ENCODE results near the gene IRAG1.

IRAG1 gene, protein sequence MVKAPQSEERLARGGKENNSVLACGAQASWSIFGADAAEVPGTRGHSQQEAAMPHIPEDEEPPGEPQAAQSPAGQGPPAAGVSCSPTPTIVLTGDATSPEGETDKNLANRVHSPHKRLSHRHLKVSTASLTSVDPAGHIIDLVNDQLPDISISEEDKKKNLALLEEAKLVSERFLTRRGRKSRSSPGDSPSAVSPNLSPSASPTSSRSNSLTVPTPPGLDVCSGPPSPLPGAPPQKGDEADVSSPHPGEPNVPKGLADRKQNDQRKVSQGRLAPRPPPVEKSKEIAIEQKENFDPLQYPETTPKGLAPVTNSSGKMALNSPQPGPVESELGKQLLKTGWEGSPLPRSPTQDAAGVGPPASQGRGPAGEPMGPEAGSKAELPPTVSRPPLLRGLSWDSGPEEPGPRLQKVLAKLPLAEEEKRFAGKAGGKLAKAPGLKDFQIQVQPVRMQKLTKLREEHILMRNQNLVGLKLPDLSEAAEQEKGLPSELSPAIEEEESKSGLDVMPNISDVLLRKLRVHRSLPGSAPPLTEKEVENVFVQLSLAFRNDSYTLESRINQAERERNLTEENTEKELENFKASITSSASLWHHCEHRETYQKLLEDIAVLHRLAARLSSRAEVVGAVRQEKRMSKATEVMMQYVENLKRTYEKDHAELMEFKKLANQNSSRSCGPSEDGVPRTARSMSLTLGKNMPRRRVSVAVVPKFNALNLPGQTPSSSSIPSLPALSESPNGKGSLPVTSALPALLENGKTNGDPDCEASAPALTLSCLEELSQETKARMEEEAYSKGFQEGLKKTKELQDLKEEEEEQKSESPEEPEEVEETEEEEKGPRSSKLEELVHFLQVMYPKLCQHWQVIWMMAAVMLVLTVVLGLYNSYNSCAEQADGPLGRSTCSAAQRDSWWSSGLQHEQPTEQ

GRCh38 chr11:10693509-10694081 is at the start of gene IRAG1:
Gene IRAG1, minus strand, starts transcription at chr11:10693755. Its CDS starts 153 bp downstream, at chr11:10693602.
- H3K4me1 ChIP-seq (ENCODE audit: control insufficient read depth in 1 of 2, insufficient read depth in 2 of 2, low read length in 2 of 2), result peaks cover 0 to 12% of the 10 kb centered on the region in 2 donors
- H3K9me3 ChIP-seq (ENCODE audit: control insufficient read depth in 1 of 2, low read length in 2 of 2), result no peaks in the 10 kb centered on the region
- peak within 1 kb of the TSS; percentile 53 for H3K27ac ChIP-seq (ENCODE audit: low read depth, low read length)
- no peaks in the 10 kb centered on the region for H3K27me3 ChIP-seq (ENCODE audit: control insufficient read depth in 1 of 2, insufficient read depth in 2 of 2, low read length in 2 of 2)
- H3K4me3 ChIP-seq (ENCODE audit: low read depth in 1 of 2, low read length in 2 of 2), result peak within 1 kb of the TSS; percentile 39 to 61
- no peaks in the 10 kb centered on the region for H3K36me3 ChIP-seq (ENCODE audit: control insufficient read depth in 1 of 2, insufficient read depth in 2 of 2, low read length in 2 of 2)
- H3K9ac ChIP-seq (ENCODE audit: low read depth in 1 of 2, low read length in 2 of 2), result peak within 1 kb of the TSS; percentile 52 to 54

DNA sequence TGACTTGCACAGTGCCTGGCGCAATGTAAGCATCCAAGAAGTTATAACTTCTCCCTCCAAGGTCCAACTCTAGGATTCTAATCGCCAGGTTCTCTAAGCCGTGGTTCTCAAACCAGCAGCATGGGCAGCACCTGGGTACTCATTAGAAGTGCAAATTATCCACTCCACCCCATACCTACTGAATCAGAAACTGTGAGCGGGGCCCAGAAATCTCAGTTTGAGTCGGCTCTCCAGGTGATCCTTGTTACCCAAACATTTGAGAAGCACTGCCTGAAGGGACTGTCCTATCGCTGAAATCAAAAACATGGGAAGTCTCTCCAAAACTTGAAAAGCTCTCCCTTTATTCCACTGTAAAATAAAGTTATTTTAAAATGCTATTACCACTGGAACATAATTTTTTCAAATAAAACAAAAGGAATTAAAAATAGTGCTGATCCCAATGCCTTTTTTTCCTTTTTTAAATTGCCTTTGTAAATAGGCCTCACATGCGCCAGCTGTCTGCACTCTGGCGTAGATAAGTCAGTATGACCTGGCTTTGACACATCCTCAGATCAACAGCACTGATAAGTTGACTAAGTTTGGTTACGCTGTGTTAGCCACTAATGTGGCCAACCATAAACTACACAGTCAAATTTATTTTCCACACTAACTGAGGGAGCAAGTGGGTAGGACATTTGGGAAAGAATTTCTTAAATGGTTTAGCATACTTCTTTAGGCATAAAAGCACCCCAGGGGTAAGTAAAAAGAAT is 49.1 kb upstream of the IRAG1 start:
- H3K27ac ChIP-seq (ENCODE audit: low read depth, low read length), result no peak overlapping the region
- no peaks in the 10 kb centered on the region for H3K27me3 ChIP-seq (ENCODE audit: control insufficient read depth in 1 of 2, insufficient read depth in 2 of 2, low read length in 2 of 2)

DNA sequence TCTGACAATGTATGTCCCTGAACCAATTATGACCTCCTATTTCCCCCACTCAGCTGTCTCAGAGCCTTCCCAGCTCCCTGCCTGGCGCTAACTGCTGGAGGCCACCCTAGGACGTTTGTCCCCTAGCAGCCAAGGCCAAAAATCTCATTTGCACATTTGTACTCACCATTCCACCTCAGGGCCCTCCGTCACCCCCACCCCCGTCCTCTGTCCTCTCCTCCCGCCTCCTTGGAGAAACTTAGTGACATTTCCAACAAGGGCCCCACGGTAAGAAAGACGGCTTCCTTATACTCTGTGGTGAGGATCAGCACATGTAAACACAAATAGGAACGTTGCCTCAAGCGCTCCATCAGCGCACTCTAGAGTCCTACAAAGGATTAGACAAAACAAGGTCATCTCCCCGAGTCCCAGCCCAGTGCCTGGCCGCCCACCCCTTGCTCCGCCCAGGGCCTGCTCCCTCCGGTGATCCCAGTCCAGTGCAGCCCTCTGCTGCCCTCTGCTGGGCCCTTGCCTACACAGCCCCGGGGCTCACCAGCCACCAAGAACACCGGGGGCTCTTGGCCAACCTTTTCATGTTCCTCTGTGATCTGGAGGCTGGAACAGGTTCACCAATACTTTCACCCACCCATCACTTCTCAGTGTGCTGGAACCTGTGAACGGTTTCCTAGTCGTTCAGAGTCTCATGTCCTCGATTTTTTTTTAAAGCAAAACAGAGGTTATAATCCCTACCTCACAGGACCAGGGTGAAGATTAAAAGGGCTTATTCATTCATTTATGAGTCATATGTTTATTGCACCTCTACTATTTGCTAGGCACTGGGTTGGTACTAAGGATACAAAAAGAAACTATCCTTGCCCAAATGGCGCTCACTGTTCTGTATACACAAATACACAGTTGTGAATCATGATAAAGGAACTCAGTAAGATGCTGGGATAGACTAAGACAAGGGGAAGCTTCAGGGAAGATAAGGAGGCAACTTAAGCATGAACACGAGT is 42.2 kb upstream of the IRAG1 start:
- Histone ChIP-seq H3K36me3 (ENCODE audit: control insufficient read depth in 1 of 2, insufficient read depth in 2 of 2, low read length in 2 of 2) (no peaks in the 10 kb centered on the region), H3K4me3 (ENCODE audit: low read depth in 1 of 2, low read length in 2 of 2) (peak overlapping the region; percentile 28 to 40), H3K4me1 (ENCODE audit: control insufficient read depth in 1 of 2, insufficient read depth in 2 of 2, low read length in 2 of 2) (peaks cover 3 to 12% of the 10 kb centered on the region in 2 donors), H3K27ac (ENCODE audit: low read depth, low read length) (no peak overlapping the region), H3K9ac (ENCODE audit: low read depth in 1 of 2, low read length in 2 of 2) (peak overlapping the region in 1 of 2 donors; percentile 51), H3K27me3 (ENCODE audit: control insufficient read depth in 1 of 2, insufficient read depth in 2 of 2, low read length in 2 of 2) (no peaks in the 10 kb centered on the region), H3K9me3 (ENCODE audit: control insufficient read depth in 1 of 2, low read length in 2 of 2) (peaks cover 0 to 7% of the 10 kb centered on the region in 2 donors)

More for the DNA sequence above, 49.1 kb upstream of the IRAG1 start:
- no peak overlapping the region for H3K4me3 ChIP-seq (ENCODE audit: low read depth in 1 of 2, low read length in 2 of 2)
- H3K36me3 ChIP-seq (ENCODE audit: control insufficient read depth in 1 of 2, insufficient read depth in 2 of 2, low read length in 2 of 2), result no peaks in the 10 kb centered on the region
- no peaks in the 10 kb centered on the region for H3K9me3 ChIP-seq (ENCODE audit: control insufficient read depth in 1 of 2, low read length in 2 of 2)
- H3K4me1 ChIP-seq (ENCODE audit: control insufficient read depth in 1 of 2, insufficient read depth in 2 of 2, low read length in 2 of 2), result peaks cover 0 to 6% of the 10 kb centered on the region in 2 donors
- H3K9ac ChIP-seq (ENCODE audit: low read depth in 1 of 2, low read length in 2 of 2), result no peak overlapping the region

GRCh38 chr11:10731064-10731680 is 37.6 kb upstream of the IRAG1 start:
- Histone ChIP-seq H3K36me3 (ENCODE audit: control insufficient read depth in 1 of 2, insufficient read depth in 2 of 2, low read length in 2 of 2) (no peaks in the 10 kb centered on the region), H3K9ac (ENCODE audit: low read depth in 1 of 2, low read length in 2 of 2) (no peak overlapping the region), H3K4me1 (ENCODE audit: control insufficient read depth in 1 of 2, insufficient read depth in 2 of 2, low read length in 2 of 2) (peaks cover under 1 to 8% of the 10 kb centered on the region in 2 donors), H3K27ac (ENCODE audit: low read depth, low read length) (no peak overlapping the region), H3K9me3 (ENCODE audit: control insufficient read depth in 1 of 2, low read length in 2 of 2) (peaks cover 0 to 7% of the 10 kb centered on the region in 2 donors), H3K4me3 (ENCODE audit: low read depth in 1 of 2, low read length in 2 of 2) (no peak overlapping the region), H3K27me3 (ENCODE audit: control insufficient read depth in 1 of 2, insufficient read depth in 2 of 2, low read length in 2 of 2) (no peaks in the 10 kb centered on the region)

DNA sequence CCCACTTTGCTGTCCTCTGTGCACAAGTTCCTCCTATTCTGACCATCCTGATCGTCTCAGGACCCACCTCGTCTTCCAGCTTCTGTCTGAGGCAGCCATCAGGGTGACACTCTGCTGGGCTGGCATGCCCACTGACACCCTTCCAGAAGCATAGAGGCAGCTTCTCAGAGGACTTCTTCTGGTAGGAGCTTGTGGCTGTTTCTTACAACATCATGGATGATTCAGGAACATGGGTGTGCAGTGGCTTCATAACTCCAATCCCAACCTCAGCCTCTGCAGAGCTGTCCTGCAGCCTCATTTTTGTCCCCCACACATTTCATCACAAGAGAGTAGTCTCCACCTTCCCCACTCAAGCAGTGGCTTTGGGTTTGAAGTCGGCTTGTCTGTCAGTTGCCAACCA is 36.6 kb upstream of the IRAG1 start:
- Histone ChIP-seq H3K36me3 (ENCODE audit: control insufficient read depth in 1 of 2, insufficient read depth in 2 of 2, low read length in 2 of 2) (no peaks in the 10 kb centered on the region), H3K27ac (ENCODE audit: low read depth, low read length) (no peak overlapping the region), H3K4me3 (ENCODE audit: low read depth in 1 of 2, low read length in 2 of 2) (no peak overlapping the region), H3K9ac (ENCODE audit: low read depth in 1 of 2, low read length in 2 of 2) (no peak overlapping the region), H3K27me3 (ENCODE audit: control insufficient read depth in 1 of 2, insufficient read depth in 2 of 2, low read length in 2 of 2) (no peaks in the 10 kb centered on the region), H3K4me1 (ENCODE audit: control insufficient read depth in 1 of 2, insufficient read depth in 2 of 2, low read length in 2 of 2) (no peaks in the 10 kb centered on the region), H3K9me3 (ENCODE audit: control insufficient read depth in 1 of 2, low read length in 2 of 2) (peaks cover 0 to 7% of the 10 kb centered on the region in 2 donors)

DNA sequence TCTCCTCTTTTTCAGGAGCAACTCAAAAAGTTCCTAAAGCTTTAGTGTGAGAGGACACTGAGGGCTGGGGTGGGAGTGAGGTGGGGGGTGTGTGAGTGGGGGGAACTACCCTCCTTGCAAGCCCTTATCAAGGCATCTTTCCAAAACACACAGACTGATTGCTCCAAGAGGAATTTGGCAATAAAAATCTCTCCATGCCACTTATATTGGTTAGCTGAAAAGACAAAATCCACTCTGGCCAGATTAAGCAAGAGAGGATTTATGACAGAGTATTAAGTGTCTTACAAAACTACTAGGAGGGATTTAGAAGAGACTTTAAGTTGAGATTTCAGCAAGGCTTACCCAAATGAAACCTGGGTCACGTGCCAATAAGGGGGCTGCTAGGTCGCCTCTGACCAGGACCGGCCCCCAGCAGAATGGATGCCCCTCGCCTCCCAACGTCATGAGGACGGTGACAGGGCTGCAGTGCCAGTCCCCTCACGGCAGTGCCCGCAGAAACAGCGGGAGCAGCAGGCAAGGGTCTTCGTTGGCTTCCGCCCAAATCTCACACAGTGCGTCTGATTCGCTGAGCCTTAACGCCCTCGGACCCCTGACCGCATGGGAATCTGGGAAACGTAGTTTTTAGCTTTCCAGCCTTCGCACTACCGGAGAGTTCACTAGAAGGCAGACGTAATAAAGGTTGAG is 35.4 kb upstream of the IRAG1 start:
- Histone ChIP-seq H3K27me3 (ENCODE audit: control insufficient read depth in 1 of 2, insufficient read depth in 2 of 2, low read length in 2 of 2) (no peaks in the 10 kb centered on the region), H3K4me1 (ENCODE audit: control insufficient read depth in 1 of 2, insufficient read depth in 2 of 2, low read length in 2 of 2) (no peaks in the 10 kb centered on the region), H3K27ac (ENCODE audit: low read depth, low read length) (no peak overlapping the region), H3K9ac (ENCODE audit: low read depth in 1 of 2, low read length in 2 of 2) (no peak overlapping the region), H3K4me3 (ENCODE audit: low read depth in 1 of 2, low read length in 2 of 2) (no peak overlapping the region), H3K36me3 (ENCODE audit: control insufficient read depth in 1 of 2, insufficient read depth in 2 of 2, low read length in 2 of 2) (no peaks in the 10 kb centered on the region), H3K9me3 (ENCODE audit: control insufficient read depth in 1 of 2, low read length in 2 of 2) (peaks cover 0 to 7% of the 10 kb centered on the region in 2 donors)

- no peaks in the 10 kb centered on the region for H3K36me3 ChIP-seq (ENCODE audit: control insufficient read depth in 1 of 2, insufficient read depth in 2 of 2, low read length in 2 of 2)
- no peak overlapping the region for H3K9ac ChIP-seq (ENCODE audit: low read depth in 1 of 2, low read length in 2 of 2)
- no peaks in the 10 kb centered on the region for H3K27me3 ChIP-seq (ENCODE audit: control insufficient read depth in 1 of 2, insufficient read depth in 2 of 2, low read length in 2 of 2)
- H3K27ac ChIP-seq (ENCODE audit: low read depth, low read length), result no peak overlapping the region
- no peak overlapping the region for H3K4me3 ChIP-seq (ENCODE audit: low read depth in 1 of 2, low read length in 2 of 2)
- peaks cover 0 to 7% of the 10 kb centered on the region in 2 donors for H3K9me3 ChIP-seq (ENCODE audit: control insufficient read depth in 1 of 2, low read length in 2 of 2)
- H3K4me1 ChIP-seq (ENCODE audit: control insufficient read depth in 1 of 2, insufficient read depth in 2 of 2, low read length in 2 of 2), result no peaks in the 10 kb centered on the region
These were observed 34.6 kb upstream of the IRAG1 start for GRCh38 chr11:10728154-10728553.

DNA sequence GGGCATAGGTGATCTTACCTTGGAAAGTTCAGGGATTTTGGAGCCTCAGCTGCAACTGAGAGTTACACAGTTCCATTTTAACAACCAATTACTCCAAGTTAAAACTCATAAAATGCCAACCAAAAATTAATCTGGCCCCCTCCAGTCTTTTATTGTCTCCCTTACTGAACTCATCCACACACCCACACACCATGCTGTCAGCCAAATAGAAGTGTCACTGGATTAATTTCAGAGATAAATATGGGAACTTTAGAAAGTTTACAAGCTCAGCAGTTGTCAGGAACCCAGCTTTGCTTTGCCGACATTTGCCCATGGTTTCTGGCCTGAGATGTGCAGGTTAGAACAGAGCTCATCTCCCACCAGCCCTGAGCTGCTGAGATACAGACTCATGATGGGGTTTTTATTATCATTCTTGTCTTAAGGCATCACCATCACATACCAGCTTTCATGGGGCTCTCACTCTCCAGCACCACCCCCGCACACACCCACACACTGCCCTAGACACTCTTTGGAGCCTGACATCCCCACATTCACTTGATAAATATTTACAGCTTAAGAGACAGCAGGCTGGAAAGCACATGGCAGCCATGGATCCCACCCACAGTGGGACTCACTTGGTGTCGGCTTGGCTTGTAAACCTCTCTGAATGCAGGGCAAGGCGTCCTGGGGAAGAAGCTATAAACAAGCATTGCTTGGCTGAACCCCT is 33.7 kb upstream of the IRAG1 start:
- no peaks in the 10 kb centered on the region for H3K4me1 ChIP-seq (ENCODE audit: control insufficient read depth in 1 of 2, insufficient read depth in 2 of 2, low read length in 2 of 2)
- H3K27me3 ChIP-seq (ENCODE audit: control insufficient read depth in 1 of 2, insufficient read depth in 2 of 2, low read length in 2 of 2), result no peaks in the 10 kb centered on the region
- no peak overlapping the region for H3K27ac ChIP-seq (ENCODE audit: low read depth, low read length)
- H3K9me3 ChIP-seq (ENCODE audit: control insufficient read depth in 1 of 2, low read length in 2 of 2), result peaks cover 0 to 7% of the 10 kb centered on the region in 2 donors
- H3K4me3 ChIP-seq (ENCODE audit: low read depth in 1 of 2, low read length in 2 of 2), result no peak overlapping the region
- H3K36me3 ChIP-seq (ENCODE audit: control insufficient read depth in 1 of 2, insufficient read depth in 2 of 2, low read length in 2 of 2), result no peaks in the 10 kb centered on the region
- no peak overlapping the region for H3K9ac ChIP-seq (ENCODE audit: low read depth in 1 of 2, low read length in 2 of 2)

Data from duodenal mucosa (tissue), 2 donors.